ENCODE results near the gene NOL7. TPM values are rescaled to one million over a fixed set of nuclear protein-coding genes. Genes with fewer than 3 reads are reported as not detected.

Gene NOL7
- total RNA-seq, 1 donor from 2014 or later: 53.8 TPM

DNA sequence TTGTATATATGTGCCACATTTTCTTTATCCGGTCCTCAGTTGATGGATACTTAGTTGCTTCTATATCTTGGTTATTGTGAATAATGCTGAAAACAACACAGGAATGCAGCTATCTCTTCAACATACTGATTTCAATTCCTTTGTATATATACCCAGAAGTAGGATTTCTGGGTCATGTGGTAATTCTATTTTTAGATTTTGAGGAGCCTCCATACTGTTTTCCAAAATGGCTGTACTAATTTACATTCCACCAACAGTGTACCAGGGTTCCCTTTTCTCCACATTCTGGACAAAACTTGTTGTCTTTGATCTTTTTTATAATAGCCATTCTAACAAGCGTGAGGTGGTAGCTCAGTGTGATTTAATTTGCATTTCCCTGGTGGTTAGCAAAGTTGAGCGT, 39.1 kb upstream of the NOL7 start:
- Mint-ChIP-seq H3K9me3 (peaks cover 13% of the 10 kb centered on the region), H3K4me1 (ENCODE audit: unreplicated experiment) (peaks cover 5% of the 10 kb centered on the region), H3K27ac (peak overlapping the region; percentile 22), H3K36me3 (peaks cover 19% of the 10 kb centered on the region), H3K4me3 (peak overlapping the region; percentile 61), H3K27me3 (no peaks in the 10 kb centered on the region)
- TF ChIP-seq, protein P1, sequence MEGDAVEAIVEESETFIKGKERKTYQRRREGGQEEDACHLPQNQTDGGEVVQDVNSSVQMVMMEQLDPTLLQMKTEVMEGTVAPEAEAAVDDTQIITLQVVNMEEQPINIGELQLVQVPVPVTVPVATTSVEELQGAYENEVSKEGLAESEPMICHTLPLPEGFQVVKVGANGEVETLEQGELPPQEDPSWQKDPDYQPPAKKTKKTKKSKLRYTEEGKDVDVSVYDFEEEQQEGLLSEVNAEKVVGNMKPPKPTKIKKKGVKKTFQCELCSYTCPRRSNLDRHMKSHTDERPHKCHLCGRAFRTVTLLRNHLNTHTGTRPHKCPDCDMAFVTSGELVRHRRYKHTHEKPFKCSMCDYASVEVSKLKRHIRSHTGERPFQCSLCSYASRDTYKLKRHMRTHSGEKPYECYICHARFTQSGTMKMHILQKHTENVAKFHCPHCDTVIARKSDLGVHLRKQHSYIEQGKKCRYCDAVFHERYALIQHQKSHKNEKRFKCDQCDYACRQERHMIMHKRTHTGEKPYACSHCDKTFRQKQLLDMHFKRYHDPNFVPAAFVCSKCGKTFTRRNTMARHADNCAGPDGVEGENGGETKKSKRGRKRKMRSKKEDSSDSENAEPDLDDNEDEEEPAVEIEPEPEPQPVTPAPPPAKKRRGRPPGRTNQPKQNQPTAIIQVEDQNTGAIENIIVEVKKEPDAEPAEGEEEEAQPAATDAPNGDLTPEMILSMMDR (conservative IDR thresholded peaks at IDR 0.05): no peak
- no peak for DNase-seq (ENCODE audit: extremely low spot score, unreplicated experiment)

DNA sequence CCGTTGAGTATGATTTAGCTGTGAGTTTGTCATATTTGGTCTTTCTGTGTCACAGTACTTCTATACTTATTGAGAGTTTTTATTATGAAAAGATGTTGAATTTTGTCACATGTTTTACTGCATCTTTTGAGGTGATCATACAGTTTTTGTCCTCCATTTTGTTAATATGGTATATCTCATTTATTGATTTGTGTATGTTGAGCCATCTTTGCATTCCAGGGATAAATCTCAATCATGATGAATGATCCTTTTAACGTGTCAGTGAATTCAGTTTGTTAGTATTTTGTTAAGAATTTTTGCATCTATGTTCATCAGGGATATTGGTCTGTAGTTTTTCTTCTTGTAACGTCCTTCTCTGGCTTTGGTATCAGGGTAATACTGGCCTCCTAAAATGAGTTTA, 37.2 kb upstream of the NOL7 start:
- peaks cover 13% of the 10 kb centered on the region for H3K9me3 Mint-ChIP-seq
- TF ChIP-seq, protein P1 (conservative IDR thresholded peaks at IDR 0.05): no peak
- no peak overlapping the region for H3K27ac Mint-ChIP-seq
- peaks cover 5% of the 10 kb centered on the region for H3K4me1 Mint-ChIP-seq (ENCODE audit: unreplicated experiment)
- no peaks in the 10 kb centered on the region for H3K27me3 Mint-ChIP-seq
- no peak for DNase-seq (ENCODE audit: extremely low spot score, unreplicated experiment)
- no peak overlapping the region for H3K4me3 Mint-ChIP-seq
- peaks cover 25% of the 10 kb centered on the region for H3K36me3 Mint-ChIP-seq

DNA sequence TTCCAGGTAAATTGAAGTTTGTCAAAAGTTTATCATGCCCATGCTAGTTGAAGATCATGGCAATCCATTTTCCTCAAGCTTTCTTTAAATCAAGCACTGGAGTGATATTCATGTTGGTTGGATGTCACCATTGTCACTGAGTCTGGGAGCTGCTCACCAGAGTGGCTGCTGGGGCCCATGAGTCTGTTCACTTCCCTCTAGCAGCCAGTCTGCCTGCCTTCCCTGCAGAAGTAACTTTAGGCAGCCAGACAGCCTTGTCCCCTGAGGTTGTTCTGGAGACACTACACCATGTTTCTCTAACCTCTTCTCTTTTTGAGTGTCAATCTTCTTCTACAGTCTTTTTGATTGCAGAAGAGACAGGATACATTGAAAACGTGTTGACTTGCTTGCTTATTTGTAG, 35.2 kb upstream of the NOL7 start:
- peaks cover 28% of the 10 kb centered on the region for H3K36me3 Mint-ChIP-seq
- no peak for DNase-seq (ENCODE audit: extremely low spot score, unreplicated experiment)
- peaks cover 5% of the 10 kb centered on the region for H3K4me1 Mint-ChIP-seq (ENCODE audit: unreplicated experiment)
- TF ChIP-seq, protein P1 (conservative IDR thresholded peaks at IDR 0.05): no peak
- H3K9me3 Mint-ChIP-seq: peaks cover 13% of the 10 kb centered on the region
- no peak overlapping the region for H3K4me3 Mint-ChIP-seq
- H3K27ac Mint-ChIP-seq: no peak overlapping the region
- no peaks in the 10 kb centered on the region for H3K27me3 Mint-ChIP-seq

DNA sequence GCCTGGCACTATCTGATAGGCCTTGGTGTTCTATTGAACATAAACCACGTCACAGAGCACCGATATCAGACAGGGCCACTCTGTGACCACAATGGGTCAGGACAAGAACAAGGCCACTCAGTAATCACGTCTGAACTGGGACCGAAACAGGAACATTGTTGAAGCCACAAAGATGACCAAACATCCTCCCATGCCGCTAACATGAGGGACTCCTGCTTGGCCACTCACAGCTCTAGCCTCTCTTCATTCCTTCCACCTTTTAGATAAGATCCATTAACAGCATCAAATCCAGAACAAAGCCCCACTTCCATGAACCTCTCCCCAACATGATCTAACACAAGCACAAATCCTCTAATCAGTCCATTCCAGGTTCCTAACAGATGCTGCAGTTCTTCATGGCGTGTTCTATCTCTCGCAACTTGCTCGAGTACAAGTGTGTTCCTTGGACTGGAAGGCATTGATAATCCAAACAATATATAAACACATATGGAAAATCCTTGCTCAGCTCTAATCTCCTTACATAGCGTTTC, 33.4 kb upstream of the NOL7 start:
- H3K27ac Mint-ChIP-seq: no peak overlapping the region
- peaks cover 32% of the 10 kb centered on the region for H3K36me3 Mint-ChIP-seq
- H3K9me3 Mint-ChIP-seq: peaks cover 8% of the 10 kb centered on the region
- H3K27me3 Mint-ChIP-seq: no peaks in the 10 kb centered on the region
- TF ChIP-seq, protein P1 (conservative IDR thresholded peaks at IDR 0.05): no peak
- no peaks in the 10 kb centered on the region for H3K4me1 Mint-ChIP-seq (ENCODE audit: unreplicated experiment)
- no peak overlapping the region for H3K4me3 Mint-ChIP-seq
- no peak for DNase-seq (ENCODE audit: extremely low spot score, unreplicated experiment)

DNA sequence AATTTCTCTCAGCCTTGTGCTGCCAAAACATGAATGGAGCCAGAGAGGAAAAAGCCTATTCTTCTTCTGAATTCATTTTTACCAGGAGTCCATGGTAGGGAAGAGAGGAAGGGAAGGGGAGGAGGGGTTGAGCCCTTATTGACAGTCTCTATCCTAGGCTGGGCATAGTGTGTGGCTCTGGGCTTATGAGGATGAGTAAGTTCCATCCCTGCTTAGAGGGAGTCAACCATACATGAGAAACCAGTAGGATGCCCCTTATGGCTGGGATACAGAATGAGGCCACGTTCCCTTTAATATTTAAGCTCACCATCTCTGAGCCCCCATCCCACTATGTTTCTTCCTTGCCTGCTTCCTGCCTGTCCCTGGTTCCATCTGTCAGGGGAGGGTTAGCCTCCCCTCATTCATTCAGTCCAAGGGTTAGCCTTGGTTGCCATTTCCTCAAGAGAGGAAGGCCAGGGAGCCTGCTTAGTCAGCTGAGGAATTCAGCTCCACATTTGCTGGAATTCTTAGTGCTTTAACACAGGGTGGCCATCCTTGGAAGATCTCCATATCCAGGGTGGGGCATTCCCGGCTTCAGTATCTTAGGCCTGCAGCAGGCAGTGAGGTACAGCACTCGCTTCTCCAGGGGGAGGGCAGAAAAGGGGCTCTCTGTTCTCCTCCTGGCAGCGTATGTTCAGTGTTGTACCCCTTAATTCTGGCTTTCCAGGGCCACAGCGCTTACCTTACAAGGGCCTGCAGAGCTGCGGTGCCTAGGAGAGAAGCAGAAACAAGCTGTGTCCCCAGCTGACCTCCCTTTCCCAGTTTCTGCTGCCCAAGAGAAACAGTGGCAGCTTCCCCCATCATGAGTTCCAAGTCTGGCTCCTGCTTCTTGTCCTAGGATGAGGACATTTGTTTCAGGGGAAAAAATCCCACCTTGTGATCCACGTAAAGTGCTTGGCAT, 28.3 kb upstream of the NOL7 start:
- peaks cover 14% of the 10 kb centered on the region for H3K36me3 Mint-ChIP-seq
- H3K4me1 Mint-ChIP-seq (ENCODE audit: unreplicated experiment): no peaks in the 10 kb centered on the region
- no peaks in the 10 kb centered on the region for H3K9me3 Mint-ChIP-seq
- no peak for DNase-seq (ENCODE audit: extremely low spot score, unreplicated experiment)
- no peaks in the 10 kb centered on the region for H3K27me3 Mint-ChIP-seq
- no peak overlapping the region for H3K27ac Mint-ChIP-seq
- no peak overlapping the region for H3K4me3 Mint-ChIP-seq
- TF ChIP-seq, protein P1 (conservative IDR thresholded peaks at IDR 0.05): no peak

Data from type B pancreatic cell (in vitro differentiated cells).